ENCODE measurements around the gene B4GALT2. TPM values are rescaled to one million over a fixed set of nuclear protein-coding genes. Genes with fewer than 3 reads are reported as not detected.
A peak's percentile ranks its signal among the peaks of the same experiment; 100 is the strongest.

B4GALT2 gene
- polyA plus RNA-seq, 1 of the 3 experiments (the other 2 are of a cell fraction) = 48.0 TPM

DNA sequence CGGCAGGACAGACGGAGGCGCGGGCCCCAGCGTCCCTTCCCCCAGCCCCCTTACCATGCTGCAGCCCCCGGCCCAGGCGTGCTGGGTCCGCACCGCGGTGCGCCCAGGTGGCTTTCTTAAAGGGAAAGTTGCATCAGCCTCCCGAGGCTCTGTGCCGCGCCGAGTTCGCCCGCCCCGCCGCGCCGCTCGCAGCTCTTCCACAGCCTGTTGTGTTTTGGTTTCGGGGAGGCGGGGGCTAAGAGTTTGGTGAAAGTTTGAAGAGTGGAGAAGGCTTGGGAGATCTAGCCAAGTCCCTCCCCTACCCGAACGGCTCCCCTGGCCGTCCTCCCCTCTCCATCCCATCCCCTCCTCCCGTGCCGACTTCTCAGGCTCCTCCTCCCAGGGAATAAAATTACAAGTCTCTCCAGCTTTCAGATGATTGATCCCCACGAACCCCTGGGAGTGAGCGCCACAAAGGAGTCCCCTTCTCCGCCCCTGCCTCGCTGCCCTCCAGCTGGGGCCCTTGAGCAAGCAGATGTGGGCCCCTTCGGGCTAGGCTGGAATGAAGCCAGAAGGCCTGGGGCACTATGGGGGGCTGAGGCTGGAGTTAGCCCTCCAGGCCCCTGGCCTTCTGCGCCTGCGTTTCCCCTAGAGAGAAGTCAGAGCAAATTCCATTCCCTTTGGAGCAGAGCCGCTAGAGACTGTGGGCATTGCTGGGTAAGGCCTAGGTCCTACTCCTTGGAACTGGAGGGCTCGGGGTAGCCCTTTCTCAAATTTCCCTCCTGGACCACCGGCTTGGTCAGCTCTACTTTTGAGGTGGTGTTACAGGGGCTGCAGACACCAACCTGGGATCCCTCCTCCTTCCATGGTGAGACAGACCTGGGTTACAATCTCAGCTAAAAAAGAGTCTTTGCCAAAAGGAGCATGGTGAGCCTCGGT is 52.5 kb downstream of the B4GALT2 start, which contains the start of gene SLC6A9:
Gene SLC6A9, minus strand, starts transcription at position 211 of the 918 bp plus-strand sequence. CDS start 7,185 bp downstream, outside the sequence.
- CTCF ChIA-PET = interaction anchor here (0.6 to 25.6 kb wide), 8 partner anchors 11 to 392 kb away, joined by 3 to 598 read pairs (median 8); partner anchors contain the start of gene CCDC24
- TF ChIP-seq USF2 (IDR thresholded peaks at IDR 0.05; ENCODE audit: borderline replicate concordance, low read depth, low read length) (no peak), NFIC (IDR thresholded peaks at IDR 0.05; ENCODE audit: borderline replicate concordance) (peak; percentile 28; the same call in 1 of the 2 replicates)
- H3K27ac ChIP-seq (ENCODE audit: low read depth in 2 of 2, low read length in 1 of 2) = peak within 1 kb of the TSS; percentile 74 to 87; a peak in 2 of 4 replicates
- peak; percentile 54 for DNase-seq
- H4K20me1 ChIP-seq (ENCODE audit: insufficient read depth) = no peaks in the 10 kb centered on the region
- 15% methylated on average over 26 of the region's 40 CpGs for WGBS (ENCODE audit: low lambda C conversion rate)
- POLR2A ChIA-PET = interaction anchor here (0.6 to 0.9 kb wide), 2 partner anchors 39 to 78 kb away, joined by 3 read pairs; no protein-coding TSS in a partner anchor
- H3K9ac ChIP-seq = peak within 1 kb of the TSS; percentile 85
- H3K36me3 ChIP-seq (replicated peaks in 1 of 2; ENCODE audit: control insufficient read depth in 1 of 2, insufficient read depth in 2 of 2, low read length in 1 of 2) = no peaks in the 10 kb centered on the region
- H3F3A ChIP-seq (replicated peaks; ENCODE audit: insufficient read depth) = peaks cover 3% of the 10 kb centered on the region
- peak within 1 kb of the TSS; percentile 76; the same call in 1 of the 2 replicates for H2AFZ ChIP-seq (ENCODE audit: low read depth)
- no peaks in the 10 kb centered on the region for H3K9me3 ChIP-seq
- H3K9me2 ChIP-seq = no peaks in the 10 kb centered on the region
- H3K27me3 ChIP-seq (ENCODE audit: insufficient read depth) = no peaks in the 10 kb centered on the region
- H3K4me2 ChIP-seq = peak within 1 kb of the TSS; percentile 99
- peak within 1 kb of the TSS; percentile 82 to 93 for H3K4me3 ChIP-seq (ENCODE audit: low read depth in 2 of 2, low read length in 1 of 2)
- no peaks in the 10 kb centered on the region for H3K79me2 ChIP-seq (ENCODE audit: insufficient read depth)
- H3K4me1 ChIP-seq (ENCODE audit: control insufficient read depth in 1 of 2, insufficient read depth in 2 of 2, low read depth in 1 of 2, low read length in 1 of 2) = peaks cover 17 to 38% of the 10 kb centered on the region in 2 experiments; a peak in 3 of 4 replicates

GRCh38 chr1:44032170-44032790 is 53.3 kb downstream of the B4GALT2 start:
- no peak overlapping the region for H3K4me3 ChIP-seq (ENCODE audit: low read depth in 2 of 2, low read length in 1 of 2)
- no peaks in the 10 kb centered on the region for H3K9me3 ChIP-seq
- no peak overlapping the region for H2AFZ ChIP-seq (ENCODE audit: low read depth)
- H3K9me2 ChIP-seq = no peaks in the 10 kb centered on the region
- no peak overlapping the region for H3K9ac ChIP-seq
- CTCF ChIA-PET = interaction anchor here (0.6 to 25.6 kb wide), 5 partner anchors 14 to 392 kb away, joined by 3 to 598 read pairs (median 9); partner anchors contain the start of gene CCDC24
- H4K20me1 ChIP-seq (ENCODE audit: insufficient read depth) = no peaks in the 10 kb centered on the region
- no peaks in the 10 kb centered on the region for H3K36me3 ChIP-seq (replicated peaks in 1 of 2; ENCODE audit: control insufficient read depth in 1 of 2, insufficient read depth in 2 of 2, low read length in 1 of 2)
- H3F3A ChIP-seq (replicated peaks; ENCODE audit: insufficient read depth) = peaks cover 3% of the 10 kb centered on the region
- POLR2A ChIA-PET = interaction anchor here (0.9 kb wide), 1 partner anchor 40 kb away, joined by 3 read pairs; no protein-coding TSS in a partner anchor
- H3K27ac ChIP-seq (ENCODE audit: low read depth in 2 of 2, low read length in 1 of 2) = no peak overlapping the region; a peak in 1 of 4 replicates
- peak; percentile 9 for DNase-seq
- no peaks in the 10 kb centered on the region for H3K27me3 ChIP-seq (ENCODE audit: insufficient read depth)
- peak overlapping the region; percentile 99; the same call in 1 of the 2 replicates for H3K4me2 ChIP-seq
- H3K79me2 ChIP-seq (ENCODE audit: insufficient read depth) = no peaks in the 10 kb centered on the region
- WGBS (ENCODE audit: low lambda C conversion rate) = 86% methylated on average over 6 of the region's 6 CpGs
- H3K4me1 ChIP-seq (ENCODE audit: control insufficient read depth in 1 of 2, insufficient read depth in 2 of 2, low read depth in 1 of 2, low read length in 1 of 2) = peaks cover 17 to 46% of the 10 kb centered on the region in 2 experiments; a peak in 3 of 4 replicates
- TF ChIP-seq USF1 (IDR thresholded peaks at IDR 0.05; ENCODE audit: borderline replicate concordance, low read depth) (no peak), RXRA (IDR thresholded peaks at IDR 0.05; ENCODE audit: borderline replicate concordance, low read depth) (no peak), USF2 (IDR thresholded peaks at IDR 0.05; ENCODE audit: borderline replicate concordance, low read depth, low read length) (no peak), TEAD4 (IDR thresholded peaks at IDR 0.05; ENCODE audit: borderline replicate concordance, insufficient read depth) (no peak), TCF12 (IDR thresholded peaks at IDR 0.05) (no peak), SMC3 (IDR thresholded peaks at IDR 0.05; ENCODE audit: low read depth, low read length) (no peak), SIN3A (IDR thresholded peaks at IDR 0.05; ENCODE audit: borderline replicate concordance, low read depth, low read length) (no peak), GATA2 (CRISPR knock-in tag; IDR thresholded peaks at IDR 0.05) (no peak), CTCF (IDR thresholded peaks at IDR 0.05) (no peak), RCOR1 (IDR thresholded peaks at IDR 0.05; ENCODE audit: low read length) (no peak), JUND (IDR thresholded peaks at IDR 0.05) (no peak), GABPA (IDR thresholded peaks at IDR 0.05; ENCODE audit: low read depth) (no peak), FOXJ3 (CRISPR knock-in tag; IDR thresholded peaks at IDR 0.05) (no peak), FOSL2 (IDR thresholded peaks at IDR 0.05; ENCODE audit: borderline replicate concordance, low read depth) (no peak), RFX5 (IDR thresholded peaks at IDR 0.05; ENCODE audit: low read length) (no peak), EP300 (IDR thresholded peaks at IDR 0.05; ENCODE audit: borderline replicate concordance in 1 of 2, low read depth in 1 of 2, low read length in 1 of 2) (no peak)
- TF ChIP-seq, protein P1, sequence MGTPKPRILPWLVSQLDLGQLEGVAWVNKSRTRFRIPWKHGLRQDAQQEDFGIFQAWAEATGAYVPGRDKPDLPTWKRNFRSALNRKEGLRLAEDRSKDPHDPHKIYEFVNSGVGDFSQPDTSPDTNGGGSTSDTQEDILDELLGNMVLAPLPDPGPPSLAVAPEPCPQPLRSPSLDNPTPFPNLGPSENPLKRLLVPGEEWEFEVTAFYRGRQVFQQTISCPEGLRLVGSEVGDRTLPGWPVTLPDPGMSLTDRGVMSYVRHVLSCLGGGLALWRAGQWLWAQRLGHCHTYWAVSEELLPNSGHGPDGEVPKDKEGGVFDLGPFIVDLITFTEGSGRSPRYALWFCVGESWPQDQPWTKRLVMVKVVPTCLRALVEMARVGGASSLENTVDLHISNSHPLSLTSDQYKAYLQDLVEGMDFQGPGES (IDR thresholded peaks at IDR 0.05; ENCODE audit: low read depth, low read length) = no peak
